NCI-H1105 (cell line): ENCODE data around the gene ATM.
"Not testable (repeated sequence)": the region's sequence is repeated elsewhere in the genome, so short reads cannot be mapped to it uniquely, and the experiment has no call there.

ENCODE experiments used
- DNase-seq: peaks from one replicate; lab custom pipeline; 2025; lab: John Stamatoyannopoulos, UW

The ATM gene

GRCh38 chr11:108221911-108222573 is 825 bp upstream of the ATM start:
- no peak for DNase-seq

- DNase-seq, result no peak
These were observed 682 bp downstream of the ATM start for GRCh38 chr11:108223348-108224149.

DNA sequence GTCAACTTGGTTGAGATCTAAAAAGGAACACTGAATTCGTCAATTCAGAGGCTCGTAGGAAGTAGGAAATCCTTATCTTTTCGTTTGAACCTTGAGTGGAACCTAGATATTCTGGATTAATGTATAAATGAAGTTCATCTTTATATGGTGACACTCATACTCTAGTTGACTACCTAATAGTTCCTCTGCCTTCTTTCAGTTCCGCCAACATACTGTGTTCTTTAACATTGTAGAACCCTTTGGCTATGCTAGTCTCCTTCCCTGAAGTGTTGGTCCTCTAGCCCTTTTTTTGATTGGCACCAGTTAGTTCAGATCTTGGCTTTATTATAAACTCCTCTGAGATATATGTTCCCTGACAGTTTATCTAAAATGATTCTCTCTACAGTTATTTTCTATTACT is 1.5 kb downstream of the ATM start:
- DNase-seq, result no peak

DNA sequence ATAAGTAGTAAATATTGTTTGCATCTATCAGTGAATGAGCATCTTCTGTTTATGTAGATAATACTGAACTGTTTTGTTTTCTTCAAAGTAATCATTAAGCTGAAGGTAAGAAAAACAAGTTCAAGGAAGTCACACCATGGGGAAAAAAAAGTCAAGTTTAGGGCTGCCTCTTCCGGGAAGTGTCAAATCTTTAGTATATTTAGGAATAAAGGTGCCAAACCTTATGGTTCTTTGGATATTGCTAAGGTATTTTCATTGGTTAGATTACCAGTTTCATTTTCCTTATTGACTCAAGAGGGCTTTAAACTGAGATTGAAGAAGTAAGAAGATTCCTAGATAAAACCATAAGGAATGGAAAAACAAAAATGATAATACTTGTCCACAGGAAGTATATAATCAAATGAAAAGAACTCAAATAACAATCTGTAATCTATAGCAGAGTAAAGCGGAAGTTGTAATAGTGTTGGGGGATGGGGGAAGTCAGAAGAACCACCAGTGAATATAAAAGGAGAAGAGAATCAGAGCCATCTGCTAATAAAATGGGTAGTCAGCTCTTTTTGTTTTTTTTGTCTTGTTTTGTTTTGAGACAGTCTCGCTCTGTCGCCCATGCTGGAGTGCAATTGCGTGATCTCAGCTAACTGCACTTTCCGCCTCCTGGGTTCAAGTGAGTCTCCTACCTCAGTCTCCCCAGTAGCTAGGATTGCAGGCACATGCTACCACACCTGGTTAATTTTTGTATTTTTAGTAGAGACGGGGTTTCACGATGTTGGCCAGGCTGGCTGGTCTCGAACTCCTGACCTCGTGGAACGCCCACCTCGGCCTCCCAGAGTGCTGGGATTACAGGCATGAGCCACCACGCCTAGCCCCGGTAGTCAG is 2.3 kb downstream of the ATM start:
- no peak for DNase-seq

- no peak for DNase-seq
These were observed 3.2 kb downstream of the ATM start for GRCh38 chr11:108226036-108226435.

- no peak for DNase-seq
These were observed 5.4 kb downstream of the ATM start for GRCh38 chr11:108228251-108228650.

DNA sequence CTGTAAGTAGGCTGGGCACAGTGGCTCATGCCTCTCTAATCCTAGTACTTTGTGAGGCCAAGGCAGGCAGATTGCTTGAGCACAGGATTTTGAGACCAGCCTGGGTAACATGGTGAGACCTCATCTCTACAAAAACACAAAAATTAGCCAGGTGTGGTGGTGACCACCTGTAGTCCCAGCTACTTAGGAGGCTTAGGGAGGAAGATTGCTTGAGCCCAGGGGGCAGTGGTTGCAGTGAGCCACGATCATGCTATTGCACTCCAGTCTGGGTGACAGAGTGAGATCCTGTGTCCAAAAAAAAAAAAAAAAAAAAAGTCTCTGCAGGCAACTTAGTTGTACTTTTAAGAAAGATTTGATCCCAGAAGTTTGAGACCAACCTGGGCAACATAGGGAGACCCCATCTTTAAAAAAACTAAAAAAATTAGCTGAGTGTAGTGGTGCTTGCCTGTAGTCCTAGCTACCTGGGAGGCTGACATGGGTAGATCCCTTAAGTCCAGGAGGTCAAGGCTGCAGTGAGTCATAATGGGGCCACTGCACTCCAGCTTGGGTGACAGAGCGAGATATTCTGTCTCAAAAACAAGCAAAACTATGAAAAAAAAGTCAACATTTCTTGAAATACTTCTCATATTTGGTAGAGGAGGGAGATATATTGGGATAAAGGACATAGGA is 10.5 kb downstream of the ATM start:
- DNase-seq, result no peak

GRCh38 chr11:108235192-108235591 is 12.3 kb downstream of the ATM start:
- DNase-seq, result no peak

DNA sequence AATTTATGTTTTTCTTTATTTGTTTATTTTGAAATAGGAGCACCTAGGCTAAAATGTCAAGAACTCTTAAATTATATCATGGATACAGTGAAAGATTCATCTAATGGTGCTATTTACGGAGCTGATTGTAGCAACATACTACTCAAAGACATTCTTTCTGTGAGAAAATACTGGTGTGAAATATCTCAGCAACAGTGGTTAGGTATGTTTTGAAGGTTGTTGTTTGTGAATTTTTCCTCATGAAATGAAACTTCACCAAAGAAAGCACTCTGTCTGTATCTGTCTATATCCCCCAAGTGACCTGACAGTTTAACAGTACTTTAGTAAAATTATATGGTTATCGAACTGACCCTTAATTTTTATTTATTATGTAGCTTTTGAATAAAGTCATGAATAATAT is 12.8 kb downstream of the ATM start:
- DNase-seq, result no peak

DNA sequence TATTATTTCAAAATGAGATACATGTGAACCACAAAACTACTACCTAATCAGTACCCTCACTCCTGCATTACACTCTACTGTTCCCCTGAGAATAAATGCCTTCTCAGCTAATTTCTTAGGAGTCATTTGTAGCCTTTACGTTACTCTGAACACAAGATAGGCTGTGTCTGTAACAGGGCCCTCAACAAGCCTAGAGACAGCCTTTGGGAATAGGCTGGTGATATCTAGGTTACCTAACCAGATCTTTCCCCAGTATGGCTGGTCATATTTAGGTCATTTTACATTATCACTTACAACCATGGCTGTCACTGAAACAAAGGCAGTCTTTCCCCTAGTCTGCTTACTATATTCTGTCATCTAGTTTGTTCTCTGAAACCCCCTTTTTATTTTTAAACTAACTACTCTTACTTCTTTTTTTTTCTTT is 14.2 kb downstream of the ATM start:
- DNase-seq, result no peak

DNA sequence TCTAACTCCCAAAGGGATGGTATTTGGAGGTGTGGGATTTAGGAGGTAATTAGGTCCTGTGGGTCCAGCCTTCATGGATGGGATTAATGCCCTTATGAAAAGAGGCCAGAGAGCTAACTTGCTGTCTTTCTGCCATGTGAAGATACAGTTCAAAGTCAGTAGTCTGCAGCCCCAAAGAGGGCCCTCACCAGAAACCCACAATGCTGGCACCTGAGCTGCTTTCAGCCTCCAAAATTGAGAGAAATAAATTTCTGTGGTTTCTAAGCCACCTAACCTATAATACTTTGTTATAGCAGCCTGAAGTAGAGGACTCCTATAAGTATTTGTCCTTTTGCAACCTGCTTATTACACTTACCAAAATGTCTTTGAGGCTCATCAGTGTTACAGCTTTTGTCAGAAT is 16.2 kb downstream of the ATM start:
- no peak for DNase-seq

GRCh38 chr11:108241330-108242037 is 18.6 kb downstream of the ATM start:
- DNase-seq, result no peak

GRCh38 chr11:108242422-108242821 is 19.6 kb downstream of the ATM start:
- no peak for DNase-seq

DNA sequence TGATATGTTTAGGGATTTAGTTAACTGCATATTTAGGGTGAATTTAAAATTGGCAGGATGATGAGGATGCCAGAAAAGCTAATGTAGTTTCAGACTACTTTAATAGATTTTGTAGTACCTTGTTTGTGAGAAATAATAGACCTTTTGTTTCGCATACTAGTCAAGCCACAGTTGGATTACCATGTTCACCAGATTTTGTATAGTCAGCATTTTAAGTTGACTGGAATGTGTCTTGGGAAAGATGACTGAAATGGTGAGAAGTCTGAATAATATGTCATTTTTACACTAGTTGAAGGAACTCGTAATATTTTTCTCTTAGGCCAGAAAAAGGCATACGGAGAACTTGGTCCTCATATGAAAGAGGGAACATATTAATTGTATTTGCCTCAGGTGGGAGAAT is 23.4 kb downstream of the ATM start:
- DNase-seq, result no peak

DNA sequence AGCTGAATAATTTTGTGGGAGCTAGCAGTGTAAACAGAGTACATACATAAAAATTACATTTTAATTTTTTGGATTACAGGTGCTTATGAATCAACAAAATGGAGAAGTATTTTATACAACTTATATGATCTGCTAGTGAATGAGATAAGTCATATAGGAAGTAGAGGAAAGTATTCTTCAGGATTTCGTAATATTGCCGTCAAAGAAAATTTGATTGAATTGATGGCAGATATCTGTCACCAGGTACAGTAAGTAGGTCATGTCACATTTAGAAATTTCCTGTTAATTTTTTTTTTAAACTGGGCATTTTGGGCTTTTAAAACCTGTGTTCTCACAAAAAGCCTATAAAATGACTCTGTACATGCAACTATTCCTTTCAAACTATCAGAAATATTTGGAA is 24.0 kb downstream of the ATM start:
- DNase-seq, result no peak

DNA sequence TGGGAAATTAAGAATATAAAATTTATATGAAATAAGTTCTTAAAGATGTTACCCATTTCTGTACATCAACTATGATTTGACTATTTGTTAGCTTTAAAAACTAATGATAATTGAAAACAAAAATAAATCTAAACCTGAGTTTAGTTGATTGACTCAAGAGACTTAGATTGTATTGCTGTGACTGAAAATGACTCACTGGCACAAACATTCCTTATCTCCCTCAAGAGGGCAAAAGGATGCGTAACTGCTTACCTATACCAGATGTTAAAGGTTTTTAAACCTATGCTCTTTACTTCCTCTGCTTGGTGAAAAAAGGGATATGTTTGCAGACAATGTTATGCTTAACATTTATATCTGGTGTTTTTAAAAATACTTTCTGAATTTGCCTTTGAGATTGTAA is 30.3 kb downstream of the ATM start:
- no peak for DNase-seq

DNA sequence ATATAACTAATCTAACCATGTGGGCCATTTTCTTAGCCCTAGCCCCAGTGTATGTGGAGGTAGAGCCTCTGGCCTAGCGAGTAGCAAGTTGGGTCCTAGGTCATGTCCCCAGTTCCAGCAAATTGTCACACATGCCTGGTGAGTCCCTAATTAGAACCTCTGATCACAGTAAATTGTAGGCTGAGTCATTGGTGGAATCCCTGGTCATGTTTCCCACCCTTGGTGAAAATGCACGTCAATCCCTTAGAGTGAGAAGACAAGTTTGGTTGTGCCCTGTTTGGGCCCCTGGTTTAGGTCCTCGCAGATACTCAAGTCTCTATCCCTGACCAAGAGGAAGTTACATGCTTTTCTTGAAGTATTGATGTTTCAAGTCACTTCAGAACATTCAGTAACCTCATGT is 46.7 kb downstream of the ATM start:
- DNase-seq, result no peak

DNA sequence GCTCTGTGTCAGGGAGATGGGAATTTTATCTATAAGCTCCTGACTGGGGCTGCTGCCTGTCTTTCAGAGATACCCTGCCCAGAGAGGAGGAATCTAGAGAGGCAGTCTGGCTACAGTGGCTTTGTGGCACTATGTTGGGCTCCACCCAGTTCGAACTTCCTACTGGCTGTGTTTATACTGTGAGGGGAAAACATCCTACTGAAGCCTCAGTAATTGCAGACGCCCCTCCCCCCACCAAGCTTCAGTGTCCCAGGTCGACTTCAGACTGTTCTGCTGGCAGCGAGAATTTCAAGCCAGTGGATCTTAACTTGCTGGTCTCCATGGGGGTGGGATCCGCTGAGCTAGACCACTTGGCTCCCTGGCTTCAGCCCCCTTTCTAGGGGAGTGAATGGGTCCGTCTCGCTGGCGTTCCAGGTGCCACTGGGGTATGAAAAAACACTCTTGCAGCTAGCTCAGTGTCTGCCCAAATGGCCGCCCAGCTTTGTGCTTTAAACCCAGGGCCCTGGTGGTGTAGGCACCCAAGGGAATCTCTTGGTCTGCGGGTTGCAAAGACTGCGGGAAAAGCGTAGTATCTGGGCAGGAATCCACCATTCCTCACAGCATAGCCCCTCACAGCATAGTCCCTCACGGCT is 54.2 kb downstream of the ATM start:
- DNase-seq, result not testable (repeated sequence)

DNA sequence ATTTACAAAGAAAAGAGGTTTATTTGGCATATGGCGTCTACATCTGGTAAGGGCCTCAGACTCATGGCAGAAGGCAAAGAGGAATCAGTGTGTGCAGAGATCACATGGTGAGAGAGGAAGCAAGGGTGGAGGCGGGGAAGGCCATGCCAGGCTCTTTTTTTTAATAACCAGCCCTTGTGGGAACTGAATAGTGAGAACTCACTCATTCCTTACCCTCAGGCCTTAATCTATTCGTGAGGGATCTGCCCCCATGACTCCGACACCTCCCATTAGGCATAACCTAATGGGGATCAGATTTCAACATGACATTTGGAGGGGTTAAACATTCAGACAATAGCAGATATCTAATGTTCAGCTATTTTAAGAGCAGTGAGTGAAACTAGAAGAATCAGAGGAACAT is 55.7 kb downstream of the ATM start:
- DNase-seq, result no peak

- no peak for DNase-seq
These were observed 56.1 kb downstream of the ATM start for GRCh38 chr11:108278954-108279353.

DNA sequence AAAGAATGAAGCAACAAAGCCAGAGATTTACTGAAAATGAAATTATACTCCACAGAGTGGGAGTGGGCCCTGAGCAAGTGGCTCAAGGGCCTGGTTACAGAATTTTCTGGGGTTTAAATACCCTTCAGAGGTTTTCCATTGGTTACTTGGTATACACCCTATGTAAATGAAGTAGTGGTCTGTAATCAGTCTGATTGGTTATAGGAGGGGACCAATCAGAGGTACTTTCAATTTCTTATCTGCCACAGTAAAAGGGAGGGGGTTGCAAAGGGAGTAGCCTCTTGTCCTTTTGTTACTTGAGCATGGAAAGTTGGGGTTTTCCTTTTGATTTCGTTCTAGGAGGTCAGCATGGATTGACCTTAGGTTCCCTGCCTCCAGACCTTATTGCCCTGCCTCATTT is 63.5 kb downstream of the ATM start:
- DNase-seq, result no peak
